SK-N-SH treated with all-trans-retinoic acid at 6 μM for 48 hours (cell line): ENCODE data around the gene PLSCR4.

Experiments
- ATAC-seq: fragments of 200-7000 bp; cut with Tn5 transposase; 3 replicates; pipeline ENCODE4 v1.9.1; 2020; ENCODE audit warnings: mild to moderate bottlenecking, moderate library complexity
- ARNTL ChIP-seq: fragments of 450-650 bp; formaldehyde crosslinking; IDR thresholded peaks from 2 replicates; pipeline ENCODE4 v1.5.0; 2020; ENCODE audit warnings: low read depth, mild to moderate bottlenecking, moderate library complexity, borderline replicate concordance
- BACH2 ChIP-seq: fragments of 250-450 bp; sonication (Bioruptor Pico); IDR thresholded peaks from 2 replicates; pipeline ENCODE4 v1.9.0; 2021; ENCODE audit warnings: mild to moderate bottlenecking, borderline replicate concordance
- CREB5 ChIP-seq: fragments of 250-450 bp; sonication (Bioruptor Pico); IDR thresholded peaks from 2 replicates; pipeline ENCODE4 v1.5.1; 2020; ENCODE audit warnings: low read depth, mild to moderate bottlenecking, moderate library complexity
- ESRRG ChIP-seq: fragments of 250-450 bp; sonication (Bioruptor Pico); IDR thresholded peaks from 2 replicates; pipeline ENCODE4 v1.6.1; 2021; ENCODE audit warnings: mild to moderate bottlenecking
- GLIS3 ChIP-seq: fragments of 250-450 bp; sonication (Bioruptor Pico); IDR thresholded peaks from 2 replicates; pipeline ENCODE4 v1.5.0; 2020; ENCODE audit warnings: mild to moderate bottlenecking, moderate library complexity
- PATZ1 ChIP-seq: fragments of 250-450 bp; sonication (Bioruptor Pico); IDR thresholded peaks from 2 replicates; pipeline ENCODE4 v1.8.0; 2020; ENCODE audit warnings: mild to moderate bottlenecking, moderate library complexity, borderline replicate concordance
- POU6F1 ChIP-seq: fragments of 250-450 bp; sonication (Bioruptor Pico); IDR thresholded peaks from 2 replicates; pipeline ENCODE4 v1.8.0; 2021; ENCODE audit warnings: low read depth, mild to moderate bottlenecking, moderate library complexity, borderline replicate concordance
- PPARA ChIP-seq: fragments of 250-450 bp; sonication (Bioruptor Pico); IDR thresholded peaks from 2 replicates; pipeline ENCODE4 v1.5.0; 2020; ENCODE audit warnings: mild to moderate bottlenecking, borderline replicate concordance
- RARB ChIP-seq: fragments of 250-450 bp; sonication (Bioruptor Pico); IDR thresholded peaks from 2 replicates; pipeline ENCODE4 v1.8.0; 2021; ENCODE audit warnings: mild to moderate bottlenecking, moderate library complexity
- SNAI2 ChIP-seq: fragments of 250-450 bp; sonication (Bioruptor Pico); IDR thresholded peaks from 2 replicates; pipeline ENCODE4 v1.5.0; 2020; ENCODE audit warnings: mild to moderate bottlenecking, moderate library complexity
- TCF4 ChIP-seq: fragments of 250-450 bp; sonication (Bioruptor Pico); IDR thresholded peaks from 2 replicates; pipeline ENCODE4 v1.8.0; 2021; ENCODE audit warnings: mild to moderate bottlenecking, moderate library complexity, borderline replicate concordance
- TOX ChIP-seq: fragments of 250-450 bp; sonication (Bioruptor Pico); IDR thresholded peaks from 2 replicates; pipeline ENCODE4 v1.8.0; 2021; ENCODE audit warnings: mild to moderate bottlenecking, moderate library complexity, borderline replicate concordance
- TSHZ2 ChIP-seq: fragments of 250-450 bp; sonication (Bioruptor Pico); IDR thresholded peaks from 2 replicates; pipeline ENCODE4 v1.5.0; 2020; ENCODE audit warnings: mild to moderate bottlenecking, moderate library complexity
- ZC3H10 ChIP-seq: fragments of 250-450 bp; sonication (Bioruptor Pico); IDR thresholded peaks from 2 replicates; pipeline ENCODE4 v1.5.1; 2021; ENCODE audit warnings: mild to moderate bottlenecking, moderate library complexity
- ZFP3 ChIP-seq: fragments of 250-450 bp; sonication (Bioruptor Pico); IDR thresholded peaks from 2 replicates; pipeline ENCODE4 v1.5.0; 2020; ENCODE audit warnings: mild to moderate bottlenecking, moderate library complexity
- ZFP30 ChIP-seq: fragments of 450-650 bp; formaldehyde crosslinking; IDR thresholded peaks from 2 replicates; pipeline ENCODE4 v1.5.0; 2022; ENCODE audit warnings: mild to moderate bottlenecking, moderate library complexity
- ZNF70 ChIP-seq: fragments of 450-650 bp; formaldehyde crosslinking; IDR thresholded peaks from 2 replicates; pipeline ENCODE4 v1.5.0; 2020; ENCODE audit warnings: mild to moderate bottlenecking, moderate library complexity

Gene PLSCR4

GRCh38 chr3:146148468-146148931 is 102.4 kb downstream of the PLSCR4 start:
- ATAC-seq, result 0 out of 3 replicates have a peak, but pooled peaks have one; percentile 35
- TF ChIP-seq TCF4 (no peak), ZFP3 (CRISPR knock-in tag) (no peak), PPARA (CRISPR knock-in tag) (no peak), SNAI2 (no peak), ARNTL (no peak)

GRCh38 chr3:146145642-146146041 is 105.3 kb downstream of the PLSCR4 start:
- no peak for TF ChIP-seq ZC3H10
- TF ChIP-seq RARB (CRISPR knock-in tag), result no peak
- no peak for TF ChIP-seq ZFP30 (CRISPR knock-in tag)
- no peak for TF ChIP-seq BACH2
- no peak for TF ChIP-seq TSHZ2 (CRISPR knock-in tag)
- TF ChIP-seq PATZ1, result no peak
- TF ChIP-seq TOX (CRISPR knock-in tag), result no peak
- no peak for TF ChIP-seq ZNF70 (CRISPR knock-in tag)
- no peak for ATAC-seq

- no peak for ATAC-seq
- TF ChIP-seq CREB5 (CRISPR knock-in tag), result no peak
- TF ChIP-seq POU6F1 (CRISPR knock-in tag), result no peak
- TF ChIP-seq ARNTL, result no peak
- TF ChIP-seq ZFP3 (CRISPR knock-in tag), result no peak
- TF ChIP-seq GLIS3, result no peak
- TF ChIP-seq ZFP30 (CRISPR knock-in tag), result no peak
- TF ChIP-seq ESRRG, result no peak
- no peak for TF ChIP-seq TOX (CRISPR knock-in tag)
Measured at GRCh38 chr3:146142757-146143156, 108.1 kb downstream of the PLSCR4 start.
